ENCODE data around the gene WDR47. TPM values are rescaled to one million over a fixed set of nuclear protein-coding genes. Genes with fewer than 3 reads are reported as not detected.
A peak's percentile ranks its signal among the peaks of the same experiment; 100 is the strongest.

WDR47 gene
- total RNA-seq, 1 donor from 2014 or later, result 11.5 TPM

DNA sequence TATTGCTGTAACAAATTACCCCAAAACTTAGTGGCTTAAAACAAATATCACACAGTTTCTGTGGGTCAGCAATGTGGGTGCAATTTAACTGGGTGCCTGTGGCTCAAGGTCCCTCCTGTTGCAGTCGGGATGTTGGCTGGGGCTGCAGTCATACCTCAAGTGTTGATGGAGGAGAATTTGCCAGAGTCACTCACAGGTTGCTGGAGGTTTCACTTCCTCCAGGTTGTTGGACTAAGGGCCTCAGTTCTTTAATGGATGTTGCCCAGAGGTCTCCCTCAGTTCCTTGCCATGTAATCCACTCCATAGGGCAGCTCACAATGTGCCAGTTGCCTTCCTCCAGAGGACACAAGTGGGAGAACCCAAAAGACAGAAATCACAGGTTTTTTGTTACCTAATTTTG, 36.4 kb upstream of the WDR47 start:
- no peaks in the 10 kb centered on the region for H3K36me3 ChIP-seq (ENCODE audit: control insufficient read depth, insufficient read depth, low read length)
- H3K27me3 ChIP-seq (ENCODE audit: control insufficient read depth, insufficient read depth, low read length), result no peaks in the 10 kb centered on the region
- DNase-seq (ENCODE audit: low read depth), result no peak
- H3K4me3 ChIP-seq (ENCODE audit: low read depth, low read length), result no peak overlapping the region
- TF ChIP-seq, protein P1, sequence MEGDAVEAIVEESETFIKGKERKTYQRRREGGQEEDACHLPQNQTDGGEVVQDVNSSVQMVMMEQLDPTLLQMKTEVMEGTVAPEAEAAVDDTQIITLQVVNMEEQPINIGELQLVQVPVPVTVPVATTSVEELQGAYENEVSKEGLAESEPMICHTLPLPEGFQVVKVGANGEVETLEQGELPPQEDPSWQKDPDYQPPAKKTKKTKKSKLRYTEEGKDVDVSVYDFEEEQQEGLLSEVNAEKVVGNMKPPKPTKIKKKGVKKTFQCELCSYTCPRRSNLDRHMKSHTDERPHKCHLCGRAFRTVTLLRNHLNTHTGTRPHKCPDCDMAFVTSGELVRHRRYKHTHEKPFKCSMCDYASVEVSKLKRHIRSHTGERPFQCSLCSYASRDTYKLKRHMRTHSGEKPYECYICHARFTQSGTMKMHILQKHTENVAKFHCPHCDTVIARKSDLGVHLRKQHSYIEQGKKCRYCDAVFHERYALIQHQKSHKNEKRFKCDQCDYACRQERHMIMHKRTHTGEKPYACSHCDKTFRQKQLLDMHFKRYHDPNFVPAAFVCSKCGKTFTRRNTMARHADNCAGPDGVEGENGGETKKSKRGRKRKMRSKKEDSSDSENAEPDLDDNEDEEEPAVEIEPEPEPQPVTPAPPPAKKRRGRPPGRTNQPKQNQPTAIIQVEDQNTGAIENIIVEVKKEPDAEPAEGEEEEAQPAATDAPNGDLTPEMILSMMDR (IDR thresholded peaks at IDR 0.05; ENCODE audit: insufficient read depth, low read length, poor library complexity, severe bottlenecking), result no peak

- TF ChIP-seq, protein P1 (IDR thresholded peaks at IDR 0.05; ENCODE audit: insufficient read depth, low read length, poor library complexity, severe bottlenecking), result no peak
- DNase-seq (ENCODE audit: low read depth), result peak; percentile 70
- Histone ChIP-seq H3K27me3 (ENCODE audit: control insufficient read depth, insufficient read depth, low read length) (no peaks in the 10 kb centered on the region), H3K4me3 (ENCODE audit: low read depth, low read length) (peak within 1 kb of the TSS; percentile 91), H3K36me3 (ENCODE audit: control insufficient read depth, insufficient read depth, low read length) (no peaks in the 10 kb centered on the region)
Measured at GRCh38 chr1:109075531-109076490, 33.9 kb upstream of the WDR47 start, which contains the start of gene TAF13. Gene TAF13 (minus strand): TSS chr1:109076003. CDS start chr1:109075947, 56 bp downstream.

DNA sequence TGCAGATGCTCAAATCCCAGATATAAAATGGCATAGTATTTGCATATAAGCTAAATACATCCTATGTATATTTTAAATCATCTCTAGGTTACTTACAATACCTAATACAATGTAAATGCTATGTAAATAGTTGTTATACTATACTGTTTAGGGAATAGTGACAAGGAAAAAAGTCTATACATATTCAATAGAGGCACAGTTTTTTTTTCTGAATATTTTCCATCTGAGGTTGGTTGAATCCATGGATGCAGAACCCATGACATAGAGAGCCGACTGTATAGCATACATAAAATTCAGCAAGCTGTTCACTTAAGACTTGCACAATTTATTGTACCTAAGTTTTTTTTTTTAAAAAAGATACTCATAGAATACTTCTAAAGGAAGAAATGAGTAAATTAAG, 27.4 kb upstream of the WDR47 start:
- Histone ChIP-seq H3K36me3 (ENCODE audit: control insufficient read depth, insufficient read depth, low read length) (no peaks in the 10 kb centered on the region), H3K27me3 (ENCODE audit: control insufficient read depth, insufficient read depth, low read length) (no peaks in the 10 kb centered on the region), H3K4me3 (ENCODE audit: low read depth, low read length) (no peak overlapping the region)
- TF ChIP-seq, protein P1 (IDR thresholded peaks at IDR 0.05; ENCODE audit: insufficient read depth, low read length, poor library complexity, severe bottlenecking), result no peak
- DNase-seq (ENCODE audit: low read depth), result no peak

DNA sequence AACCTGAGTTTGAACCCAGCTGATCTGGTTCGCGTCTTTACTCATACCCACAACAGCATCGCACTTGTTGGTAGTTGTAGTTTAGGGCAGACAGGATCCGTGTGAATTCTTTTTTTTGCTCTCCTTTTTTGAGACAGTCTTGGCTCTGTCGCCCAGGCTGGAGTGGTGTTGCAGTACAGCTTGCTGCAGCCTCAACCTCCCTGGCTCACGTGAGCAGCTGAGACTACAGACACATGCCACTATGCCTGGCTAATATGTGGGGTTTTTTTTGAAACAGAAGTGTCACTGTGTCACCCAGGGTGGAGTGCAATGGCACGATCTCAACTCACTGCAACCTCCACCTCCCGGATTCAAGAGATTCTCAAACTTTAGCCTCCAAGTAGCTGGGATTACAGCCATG, 26.0 kb upstream of the WDR47 start:
- Histone ChIP-seq H3K4me3 (ENCODE audit: low read depth, low read length) (no peak overlapping the region), H3K27me3 (ENCODE audit: control insufficient read depth, insufficient read depth, low read length) (no peaks in the 10 kb centered on the region), H3K36me3 (ENCODE audit: control insufficient read depth, insufficient read depth, low read length) (no peaks in the 10 kb centered on the region)
- DNase-seq (ENCODE audit: low read depth), result no peak
- TF ChIP-seq, protein P1 (IDR thresholded peaks at IDR 0.05; ENCODE audit: insufficient read depth, low read length, poor library complexity, severe bottlenecking), result no peak

- Histone ChIP-seq H3K4me3 (ENCODE audit: low read depth, low read length) (no peak overlapping the region), H3K36me3 (ENCODE audit: control insufficient read depth, insufficient read depth, low read length) (no peaks in the 10 kb centered on the region), H3K27me3 (ENCODE audit: control insufficient read depth, insufficient read depth, low read length) (no peaks in the 10 kb centered on the region)
- TF ChIP-seq, protein P1 (IDR thresholded peaks at IDR 0.05; ENCODE audit: insufficient read depth, low read length, poor library complexity, severe bottlenecking), result no peak
- DNase-seq (ENCODE audit: low read depth), result no peak
Measured at GRCh38 chr1:109065137-109065536, 23.2 kb upstream of the WDR47 start.
